ENCODE measurements around the gene PRAF2.
A peak's percentile ranks its signal among the peaks of the same experiment; 100 is the strongest.

The PRAF2 gene

DNA sequence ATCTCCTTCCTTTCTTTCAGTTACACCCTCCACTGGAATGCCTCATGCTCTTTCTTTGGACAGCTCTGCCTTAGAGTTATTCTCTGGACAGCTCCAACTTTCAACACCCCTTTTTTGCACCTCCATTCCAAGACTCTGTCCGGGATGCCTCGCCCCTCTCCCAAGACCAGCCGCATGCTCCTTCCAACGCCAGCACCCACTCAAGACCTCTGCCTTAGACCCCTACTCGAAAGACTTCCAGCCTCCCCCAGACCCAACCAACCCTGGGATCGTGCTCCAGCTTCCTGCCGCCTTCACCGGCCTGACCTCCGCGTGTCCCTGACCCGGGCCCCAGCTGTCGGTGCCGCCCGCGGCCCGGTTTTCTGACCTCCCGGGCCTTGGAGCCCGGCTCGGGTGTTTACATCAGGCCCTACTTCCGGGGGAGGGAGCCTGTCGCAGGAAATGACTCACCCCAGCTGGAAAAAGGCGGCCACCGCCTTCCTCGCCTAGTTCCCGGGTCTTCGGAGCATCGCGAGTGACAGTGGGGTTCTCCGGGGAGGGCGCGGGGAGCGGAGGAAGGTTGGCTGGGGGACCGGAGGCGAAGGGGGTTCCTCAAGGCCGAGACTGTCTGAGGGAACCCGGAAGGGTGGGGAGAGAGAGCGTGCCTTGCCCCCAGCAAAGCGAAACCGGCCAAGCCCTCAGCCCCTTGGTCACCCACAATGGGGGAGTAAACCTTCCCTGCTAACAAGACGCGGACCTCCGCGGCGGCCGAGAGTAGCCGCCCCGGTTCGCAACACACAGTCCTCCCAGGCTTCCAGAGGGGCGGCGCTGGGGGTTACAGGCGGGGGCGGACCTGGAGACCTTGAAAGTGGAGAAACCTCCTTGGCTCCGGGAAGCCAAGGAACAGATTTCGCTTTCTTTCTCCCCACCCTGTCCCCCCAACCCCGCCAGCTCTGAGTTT lies 6.0 kb upstream of the PRAF2 start, which contains the start of gene WDR45:
TSS of gene WDR45 (minus strand) at position 399 of the 940 bp plus-strand sequence. CDS start 1,792 bp downstream, outside the sequence.
- no peak for TF ChIP-seq TAF1 (IDR thresholded peaks at IDR 0.05; ENCODE audit: low read depth)
- TF ChIP-seq NFIC (IDR thresholded peaks at IDR 0.05): no peak
- TF ChIP-seq, protein P1, sequence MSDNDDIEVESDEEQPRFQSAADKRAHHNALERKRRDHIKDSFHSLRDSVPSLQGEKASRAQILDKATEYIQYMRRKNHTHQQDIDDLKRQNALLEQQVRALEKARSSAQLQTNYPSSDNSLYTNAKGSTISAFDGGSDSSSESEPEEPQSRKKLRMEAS (IDR thresholded peaks at IDR 0.05): peak; percentile 86
- TF ChIP-seq, protein P2, sequence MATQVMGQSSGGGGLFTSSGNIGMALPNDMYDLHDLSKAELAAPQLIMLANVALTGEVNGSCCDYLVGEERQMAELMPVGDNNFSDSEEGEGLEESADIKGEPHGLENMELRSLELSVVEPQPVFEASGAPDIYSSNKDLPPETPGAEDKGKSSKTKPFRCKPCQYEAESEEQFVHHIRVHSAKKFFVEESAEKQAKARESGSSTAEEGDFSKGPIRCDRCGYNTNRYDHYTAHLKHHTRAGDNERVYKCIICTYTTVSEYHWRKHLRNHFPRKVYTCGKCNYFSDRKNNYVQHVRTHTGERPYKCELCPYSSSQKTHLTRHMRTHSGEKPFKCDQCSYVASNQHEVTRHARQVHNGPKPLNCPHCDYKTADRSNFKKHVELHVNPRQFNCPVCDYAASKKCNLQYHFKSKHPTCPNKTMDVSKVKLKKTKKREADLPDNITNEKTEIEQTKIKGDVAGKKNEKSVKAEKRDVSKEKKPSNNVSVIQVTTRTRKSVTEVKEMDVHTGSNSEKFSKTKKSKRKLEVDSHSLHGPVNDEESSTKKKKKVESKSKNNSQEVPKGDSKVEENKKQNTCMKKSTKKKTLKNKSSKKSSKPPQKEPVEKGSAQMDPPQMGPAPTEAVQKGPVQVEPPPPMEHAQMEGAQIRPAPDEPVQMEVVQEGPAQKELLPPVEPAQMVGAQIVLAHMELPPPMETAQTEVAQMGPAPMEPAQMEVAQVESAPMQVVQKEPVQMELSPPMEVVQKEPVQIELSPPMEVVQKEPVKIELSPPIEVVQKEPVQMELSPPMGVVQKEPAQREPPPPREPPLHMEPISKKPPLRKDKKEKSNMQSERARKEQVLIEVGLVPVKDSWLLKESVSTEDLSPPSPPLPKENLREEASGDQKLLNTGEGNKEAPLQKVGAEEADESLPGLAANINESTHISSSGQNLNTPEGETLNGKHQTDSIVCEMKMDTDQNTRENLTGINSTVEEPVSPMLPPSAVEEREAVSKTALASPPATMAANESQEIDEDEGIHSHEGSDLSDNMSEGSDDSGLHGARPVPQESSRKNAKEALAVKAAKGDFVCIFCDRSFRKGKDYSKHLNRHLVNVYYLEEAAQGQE (IDR thresholded peaks at IDR 0.05; ENCODE audit: low read depth): 0 out of 2 replicates have a peak, but pooled peaks have one; percentile 29
- TF ChIP-seq YY1 (IDR thresholded peaks at IDR 0.05; ENCODE audit: low read depth): no peak

DNA sequence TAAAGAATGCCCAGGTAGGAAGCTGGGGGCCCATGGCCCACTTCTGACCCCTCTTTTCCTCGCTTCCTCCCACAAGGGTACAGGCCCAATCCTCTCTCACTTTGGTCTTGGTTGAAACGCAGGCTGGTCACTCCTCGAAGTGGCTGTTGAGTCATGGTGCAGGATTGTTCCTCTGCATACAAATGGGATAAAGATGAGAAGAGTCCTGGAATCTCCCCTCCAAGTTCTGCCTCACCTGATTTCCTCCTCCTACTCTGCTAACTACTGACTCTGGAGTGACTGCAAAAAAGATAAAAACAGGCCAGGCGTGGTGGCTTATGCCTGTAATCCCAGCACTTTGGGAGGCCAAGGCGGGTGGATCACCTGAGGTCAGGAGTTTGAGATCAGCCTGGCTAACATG lies 4.1 kb upstream of the PRAF2 start:
- TF ChIP-seq TEAD4 (IDR thresholded peaks at IDR 0.05) (no peak), YY1 (IDR thresholded peaks at IDR 0.05; ENCODE audit: low read depth) (no peak), EGR1 (IDR thresholded peaks at IDR 0.05) (no peak), ZBTB7A (IDR thresholded peaks at IDR 0.05; ENCODE audit: low read depth) (no peak), CREB1 (IDR thresholded peaks at IDR 0.05; ENCODE audit: low read depth) (no peak), CEBPB (IDR thresholded peaks at IDR 0.05) (no peak), RAD21 (IDR thresholded peaks at IDR 0.05; ENCODE audit: low read depth) (no peak), TCF12 (IDR thresholded peaks at IDR 0.05; ENCODE audit: low read depth) (no peak), TAF1 (IDR thresholded peaks at IDR 0.05; ENCODE audit: low read depth) (no peak)
- TF ChIP-seq, protein P3, sequence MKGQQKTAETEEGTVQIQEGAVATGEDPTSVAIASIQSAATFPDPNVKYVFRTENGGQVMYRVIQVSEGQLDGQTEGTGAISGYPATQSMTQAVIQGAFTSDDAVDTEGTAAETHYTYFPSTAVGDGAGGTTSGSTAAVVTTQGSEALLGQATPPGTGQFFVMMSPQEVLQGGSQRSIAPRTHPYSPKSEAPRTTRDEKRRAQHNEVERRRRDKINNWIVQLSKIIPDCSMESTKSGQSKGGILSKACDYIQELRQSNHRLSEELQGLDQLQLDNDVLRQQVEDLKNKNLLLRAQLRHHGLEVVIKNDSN (IDR thresholded peaks at IDR 0.05): no peak
- TF ChIP-seq, protein P2 (IDR thresholded peaks at IDR 0.05; ENCODE audit: low read depth): no peak
- TF ChIP-seq, protein P1 (IDR thresholded peaks at IDR 0.05): no peak

DNA sequence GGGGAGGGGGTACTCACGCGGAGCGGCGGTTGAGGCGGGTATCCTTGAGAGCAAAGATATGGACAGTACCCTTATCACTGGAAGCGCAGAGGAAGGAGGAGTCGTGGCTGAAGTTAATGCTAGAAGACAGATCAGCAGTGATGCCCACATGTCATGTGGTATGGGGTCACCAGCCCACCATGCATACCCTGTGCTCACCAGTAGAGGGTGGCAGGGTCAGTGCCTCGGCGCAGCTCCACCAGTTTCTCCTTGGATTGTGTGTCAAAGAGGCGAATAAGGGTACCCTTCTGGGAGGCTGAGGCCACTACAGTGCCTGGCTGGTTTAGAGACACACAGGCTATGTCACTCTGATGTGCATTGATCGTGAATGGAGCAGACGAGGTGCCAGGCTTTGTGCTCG lies 1.5 kb upstream of the PRAF2 start:
- TF ChIP-seq TEAD4 (IDR thresholded peaks at IDR 0.05): no peak
- no peak for TF ChIP-seq YY1 (IDR thresholded peaks at IDR 0.05; ENCODE audit: low read depth)
- TF ChIP-seq EP300 (IDR thresholded peaks at IDR 0.05; ENCODE audit: borderline replicate concordance): no peak
- TF ChIP-seq CREB1 (IDR thresholded peaks at IDR 0.05; ENCODE audit: low read depth): no peak
- TF ChIP-seq FOXM1 (IDR thresholded peaks at IDR 0.05; ENCODE audit: borderline replicate concordance, low read depth): no peak
- TF ChIP-seq ZBTB7A (IDR thresholded peaks at IDR 0.05; ENCODE audit: low read depth): no peak
- TF ChIP-seq CEBPB (IDR thresholded peaks at IDR 0.05): no peak
- TF ChIP-seq, protein P2 (IDR thresholded peaks at IDR 0.05; ENCODE audit: low read depth): no peak

DNA sequence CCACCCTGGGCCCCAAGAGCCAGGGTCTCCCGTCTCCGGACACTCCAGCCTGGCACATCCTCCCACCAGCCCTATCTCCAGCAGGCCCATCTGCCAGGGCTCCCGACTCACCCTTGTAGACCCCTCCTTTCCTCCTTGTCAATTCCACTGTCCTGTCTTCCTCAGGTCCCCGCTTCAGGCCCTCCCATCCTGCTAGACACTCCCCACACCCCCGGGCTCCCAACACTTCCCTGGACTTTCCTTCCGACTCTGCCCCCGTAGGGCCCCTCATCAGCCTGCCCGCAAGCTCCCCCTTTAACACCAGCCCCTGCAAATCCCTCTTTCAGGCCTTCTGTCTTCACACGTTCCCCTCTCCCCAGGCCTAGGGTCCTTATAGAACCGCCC lies 1.1 kb downstream of the PRAF2 start:
- TF ChIP-seq TEAD4 (IDR thresholded peaks at IDR 0.05): no peak
- TF ChIP-seq ZBTB7A (IDR thresholded peaks at IDR 0.05; ENCODE audit: low read depth): no peak
- TF ChIP-seq, protein P3 (IDR thresholded peaks at IDR 0.05): no peak
- TF ChIP-seq, protein P2 (IDR thresholded peaks at IDR 0.05; ENCODE audit: low read depth): no peak
- no peak for TF ChIP-seq RAD21 (IDR thresholded peaks at IDR 0.05; ENCODE audit: low read depth)
- TF ChIP-seq, protein P1 (IDR thresholded peaks at IDR 0.05): no peak
- no peak for TF ChIP-seq EGR1 (IDR thresholded peaks at IDR 0.05)

All from Ishikawa (cell line).